H1 (cell line): ENCODE data around the gene HMGB4. TPM values are rescaled to one million over a fixed set of nuclear protein-coding genes. Genes with fewer than 3 reads are reported as not detected.

ENCODE experiments used
- CTCF ChIA-PET: fragments of 300-600 bp; sonication (Branson Sonifier 250); formaldehyde crosslinking; loops from one replicate; lab custom pipeline; 2021; ENCODE audit not compliant: partially characterized antibody; lab: Charles Lee
- POLR2A ChIA-PET: fragments of 300-600 bp; sonication (Branson Sonifier 250); formaldehyde crosslinking; loops from one replicate; lab custom pipeline; 2021; ENCODE audit warnings: inconsistent platforms; ENCODE audit not compliant: partially characterized antibody; lab: Charles Lee
- DNase-seq, 2 experiments: peaks; one replicate each; pipeline versions ENCODE4 v3.0.0 to v3.0.0-alpha.2; 2010 to 2022; ENCODE audit warnings: low spot score in 2 of 2, low read depth in 1 of 2, mixed read lengths in 1 of 2
- FAIRE-seq: peaks from 2 replicates; lab custom pipeline; 2011; peaks lifted over from hg19 to GRCh38; lab: Jason Lieb, UNC
- H2AFZ ChIP-seq: 2 replicates; pipeline ENCODE4 v1.8.1; 2012; ENCODE audit warnings: low read length, inconsistent platforms
- H2AK5ac ChIP-seq: 2 replicates; pipeline ENCODE4 v1.6.1; 2013; ENCODE audit warnings: low read depth, low read length
- H2BK120ac ChIP-seq: replicated peaks from 2 replicates; pipeline ENCODE3; 2013; ENCODE audit warnings: low read depth, low read length, inconsistent platforms
- H2BK12ac ChIP-seq: 2 replicates; pipeline ENCODE4 v1.6.1; 2013; ENCODE audit warnings: low read depth, low read length
- H2BK15ac ChIP-seq: 2 replicates; pipeline ENCODE4 v1.6.1; 2013; ENCODE audit warnings: low read length
- H2BK20ac ChIP-seq: 2 replicates; pipeline ENCODE4 v1.6.1; 2013; ENCODE audit warnings: low read length
- H2BK5ac ChIP-seq: 2 replicates; pipeline ENCODE4 v1.6.1; 2013; ENCODE audit warnings: low read depth, low read length
- H3K14ac ChIP-seq: 2 replicates; pipeline ENCODE4 v1.6.1; 2013; ENCODE audit warnings: inconsistent platforms; ENCODE audit not compliant: insufficient read length
- H3K18ac ChIP-seq: 2 replicates; pipeline ENCODE4 v1.6.1; 2013; ENCODE audit warnings: low read length; ENCODE audit errors: extremely low read depth
- H3K23ac ChIP-seq: 2 replicates; pipeline ENCODE4 v1.6.1; 2013; ENCODE audit warnings: inconsistent platforms; ENCODE audit not compliant: insufficient read length
- H3K23me2 ChIP-seq: 2 replicates; pipeline ENCODE4 v1.6.1; 2013; ENCODE audit warnings: low read depth, low read length
- H3K27ac ChIP-seq: 2 replicates; pipeline ENCODE4 v1.6.1; 2011; ENCODE audit warnings: low read depth, low read length, inconsistent platforms
- H3K27me3 ChIP-seq, 4 experiments: replicated peaks in 1 of 4; 1 replicate in 1 of 4; 2 replicates in 3 of 4; pipeline versions ENCODE4 v1.6.1 to v1.8.1; 2011 to 2013; ENCODE audit warnings: low read length in 3 of 4, mild to moderate bottlenecking in 3 of 4, inconsistent platforms in 2 of 4, mixed read lengths in 2 of 4, moderate library complexity in 1 of 4; ENCODE audit not compliant: control insufficient read depth in 3 of 4, insufficient read depth in 3 of 4; ENCODE audit errors: extremely low read depth in 1 of 4
- H3K36me3 ChIP-seq, 4 experiments: 2 replicates each; pipeline versions ENCODE4 v1.6.1 to v1.8.1; 2011 to 2013; ENCODE audit warnings: mild to moderate bottlenecking in 4 of 4, low read length in 3 of 4, moderate library complexity in 2 of 4, control low read depth in 1 of 4, inconsistent platforms in 1 of 4; ENCODE audit not compliant: insufficient read depth in 4 of 4, control insufficient read depth in 2 of 4
- H3K4ac ChIP-seq: replicated peaks from 2 replicates; pipeline ENCODE3; 2013; ENCODE audit warnings: low read length, low read depth, mixed read lengths, inconsistent platforms; ENCODE audit not compliant: insufficient read length
- H3K4me1 ChIP-seq, 4 experiments: replicated peaks in 1 of 4; 1 replicate in 1 of 4; 2 replicates in 3 of 4; pipeline versions ENCODE4 v1.6.1 to v1.8.1; 2011 to 2013; ENCODE audit warnings: low read length in 3 of 4, inconsistent platforms in 2 of 4, mixed read lengths in 1 of 4; ENCODE audit not compliant: insufficient read depth in 4 of 4, control insufficient read depth in 3 of 4
- H3K4me2 ChIP-seq, 2 experiments: 2 replicates each; pipeline versions ENCODE4 v1.6.1 to v1.8.1; 2011 to 2013; ENCODE audit warnings: low read depth in 2 of 2, low read length in 2 of 2, control low read depth in 1 of 2, inconsistent platforms in 1 of 2, mild to moderate bottlenecking in 1 of 2; ENCODE audit not compliant: insufficient read depth in 1 of 2
- H3K4me3 ChIP-seq, 4 experiments: fragments of 200-600, 300-600 bp in 1 of 4; sonication (generic), shearing (Covaris generic), sonication (Bioruptor Twin) in 1 of 4; 2 replicates each; pipeline versions ENCODE4 v1.5.1 to v1.8.1; 2011 to 2016; ENCODE audit warnings: low read length in 4 of 4, low read depth in 3 of 4, control low read depth in 2 of 4, inconsistent platforms in 2 of 4, mild to moderate bottlenecking in 2 of 4, mixed read lengths in 1 of 4, moderate library complexity in 1 of 4; ENCODE audit not compliant: insufficient read depth in 2 of 4; ENCODE audit errors: extremely low read depth in 1 of 4
- H3K56ac ChIP-seq: replicated peaks from 2 replicates; pipeline ENCODE3; 2013; ENCODE audit warnings: low read depth, mild to moderate bottlenecking, mixed read lengths, low read length, inconsistent platforms; ENCODE audit not compliant: insufficient read length
- H3K79me1 ChIP-seq: 2 replicates; pipeline ENCODE4 v1.6.1; 2013; ENCODE audit warnings: low read depth, low read length, control low read depth
- H3K79me2 ChIP-seq, 2 experiments: 2 replicates each; pipeline versions ENCODE4 v1.6.1 to v1.8.1; 2012 to 2013; ENCODE audit warnings: low read length in 2 of 2, mild to moderate bottlenecking in 2 of 2, inconsistent platforms in 1 of 2; ENCODE audit not compliant: insufficient read depth in 2 of 2, control insufficient read depth in 1 of 2
- H3K9ac ChIP-seq, 4 experiments: replicated peaks in 1 of 4; 1 replicate in 1 of 4; 2 replicates in 3 of 4; pipeline versions ENCODE4 v1.6.1 to v1.8.1; 2011 to 2013; ENCODE audit warnings: low read depth in 3 of 4, low read length in 3 of 4, control low read depth in 2 of 4, mild to moderate bottlenecking in 2 of 4, moderate library complexity in 2 of 4, inconsistent platforms in 1 of 4; ENCODE audit errors: extremely low read depth in 1 of 4
- H3K9me3 ChIP-seq, 2 experiments: 2 replicates each; pipeline versions ENCODE4 v1.6.1 to v1.8.1; 2012 to 2013; ENCODE audit warnings: mild to moderate bottlenecking in 2 of 2, moderate library complexity in 2 of 2, control low read depth in 1 of 2, inconsistent platforms in 1 of 2, low read depth in 1 of 2, low read length in 1 of 2, mixed read lengths in 1 of 2; ENCODE audit not compliant: insufficient read depth in 2 of 2
- H4K20me1 ChIP-seq, 2 experiments: replicated peaks in 1 of 2; 2 replicates each; pipeline versions ENCODE3 to v1.8.1; 2011 to 2013; ENCODE audit warnings: inconsistent platforms in 2 of 2, low read length in 2 of 2, mild to moderate bottlenecking in 1 of 2; ENCODE audit not compliant: insufficient read depth in 2 of 2, control insufficient read depth in 1 of 2
- H4K5ac ChIP-seq: 2 replicates; pipeline ENCODE4 v1.6.1; 2013; ENCODE audit warnings: low read length, low read depth, mixed read lengths, inconsistent platforms; ENCODE audit not compliant: insufficient read length
- H4K8ac ChIP-seq: 2 replicates; pipeline ENCODE4 v1.8.0; 2013; ENCODE audit warnings: mild to moderate bottlenecking, moderate library complexity, low read length, inconsistent platforms; ENCODE audit not compliant: insufficient read depth; ENCODE audit errors: extremely low read depth
- H4K91ac ChIP-seq: replicated peaks from 2 replicates; pipeline ENCODE3; 2013; ENCODE audit warnings: low read length, mixed read lengths, inconsistent platforms; ENCODE audit not compliant: insufficient read length
- BACH1 ChIP-seq: IDR thresholded peaks from 2 replicates; pipeline ENCODE4 v1.6.1; 2012; ENCODE audit warnings: low read length, improper control_type of control experiment
- BRCA1 ChIP-seq: IDR thresholded peaks from 2 replicates; pipeline ENCODE4 v1.6.1; 2012; ENCODE audit warnings: low read depth, low read length, improper control_type of control experiment
- CHD1 ChIP-seq: IDR thresholded peaks from 2 replicates; pipeline ENCODE4 v1.6.1; 2012; ENCODE audit warnings: low read depth, low read length, improper control_type of control experiment
- E2F6 ChIP-seq: IDR thresholded peaks from 2 replicates; pipeline ENCODE4 v1.6.1; 2012; ENCODE audit warnings: inconsistent platforms
- KDM1A ChIP-seq: fragments of 200-600, 300-600 bp; sonication (generic); IDR thresholded peaks from 2 replicates; pipeline ENCODE4 v1.7.1; 2016; ENCODE audit warnings: mild to moderate bottlenecking, low read length, borderline replicate concordance
- POU5F1 ChIP-seq: IDR thresholded peaks from 2 replicates; pipeline ENCODE4 v1.6.1; 2011; ENCODE audit warnings: low read depth, mild to moderate bottlenecking, low read length, moderate library complexity
- RNF2 ChIP-seq: fragments of 200-900, 300-1000 bp; sonication (generic); IDR thresholded peaks from 2 replicates; pipeline ENCODE4 v1.7.1; 2016; ENCODE audit warnings: borderline replicate concordance, low read depth, mild to moderate bottlenecking, antibody characterized with exemption, low read length; ENCODE audit not compliant: poor library complexity, severe bottlenecking; ENCODE audit errors: missing control alignments
- RXRA ChIP-seq: IDR thresholded peaks from 2 replicates; pipeline ENCODE4 v1.6.1; 2011; ENCODE audit warnings: low read depth, mild to moderate bottlenecking, low read length, moderate library complexity; ENCODE audit not compliant: insufficient read depth
- SAP30 ChIP-seq: fragments of 300-600 bp; sonication (generic); IDR thresholded peaks from 2 replicates; pipeline ENCODE4 v1.7.1; 2012; ENCODE audit warnings: low read length, moderate library complexity, mild to moderate bottlenecking, inconsistent platforms; ENCODE audit not compliant: insufficient read depth, insufficient replicate concordance
- SIN3A ChIP-seq, 2 experiments: IDR thresholded peaks in 1 of 2; conservative IDR thresholded peaks in 1 of 2; 2 replicates each; pipeline ENCODE4 v1.6.1; 2011 to 2012; ENCODE audit warnings: low read length in 2 of 2, improper control_type of control experiment in 1 of 2, low read depth in 1 of 2, mild to moderate bottlenecking in 1 of 2
- TAF1 ChIP-seq: IDR thresholded peaks from 2 replicates; pipeline ENCODE4 v1.6.1; 2011; ENCODE audit warnings: mild to moderate bottlenecking, low read depth, low read length
- TBP ChIP-seq: IDR thresholded peaks from 2 replicates; pipeline ENCODE4 v1.6.1; 2011; ENCODE audit warnings: low read depth, low read length, improper control_type of control experiment
- TEAD4 ChIP-seq: IDR thresholded peaks from 2 replicates; pipeline ENCODE4 v1.6.1; 2012; ENCODE audit warnings: low read depth, low read length, inconsistent platforms, mixed read lengths
- ZNF274 ChIP-seq: IDR thresholded peaks from 2 replicates; pipeline ENCODE4 v1.7.0; 2012; ENCODE audit warnings: low read length, borderline replicate concordance; ENCODE audit errors: extremely low read depth
- WGBS, 2 experiments: shearing (Covaris generic) in 1 of 2; methylation state at CpG; one replicate each; pipeline versions ENCODE4 v1.1.6 to v1.1.7; 2013 to 2015; ENCODE audit warnings: low lambda C conversion rate in 2 of 2, mixed read lengths in 2 of 2, inconsistent platforms in 1 of 2, low coverage in 1 of 2, missing lambda C conversion rate in 1 of 2; ENCODE audit not compliant: insufficient replicate concordance in 2 of 2, insufficient coverage in 1 of 2, insufficient read length in 1 of 2; ENCODE audit errors: extremely low coverage in 1 of 2, missing lambda C conversion rate in 1 of 2; 5-methylcytosine and 5-hydroxymethylcytosine counted together
- polyA plus RNA-seq, 7 experiments: library from polyadenylated mRNA; depleted of rRNA in 3 of 7; stranded (reverse) in 5 of 7; unstranded in 2 of 7; fragments of >200 nt in 5 of 7; fragments of 200-250 nt in 2 of 7; gene quantifications; 1 replicate in 5 of 7; 2 replicates in 1 of 7; 4 replicates in 1 of 7; pipeline versions ENCODE4 v1.2.1 to v1.2.3, GENCODE V29; 2011 to 2013; ENCODE audit warnings: missing spikeins in 2 of 7, mixed read lengths in 2 of 7
- total RNA-seq: library from RNA; stranded (reverse); fragmentation: NEBNext Ultra II Directional; extraction: Animal tissue kit (Norgen Biotek cat#: 25700); gene quantifications from 2 replicates; pipeline ENCODE4 v1.2.1, GENCODE V29; 2021

Gene HMGB4
- total and polyA plus RNA-seq, 2 of the 8 experiments (the other 6 are each of a cell fraction or from before 2014, with no cell fraction given): not detected

GRCh38 chr1:33874636-33875035 is 10.8 kb downstream of the HMGB4 start:
- Histone ChIP-seq H3K27ac (no peak overlapping the region), H2BK120ac (no peak overlapping the region), H3K27me3 (no peaks in the 10 kb centered on the region), H3K36me3 (no peaks in the 10 kb centered on the region; a peak in 1 of 8 replicates), H3K79me1 (no peaks in the 10 kb centered on the region; the same call in 1 of the 2 replicates), H2AK5ac (no peak overlapping the region), H3K9me3 (no peaks in the 10 kb centered on the region), H3K14ac (no peak overlapping the region), H4K8ac (no peak overlapping the region), H2BK12ac (no peak overlapping the region), H2BK15ac (no peak overlapping the region), H3K4ac (no peak overlapping the region), H4K91ac (no peak overlapping the region), H4K5ac (no peak overlapping the region), H3K4me1 (no peaks in the 10 kb centered on the region; a peak in 1 of 7 replicates), H3K79me2 (no peaks in the 10 kb centered on the region), H3K4me2 (no peak overlapping the region), H2BK5ac (no peak overlapping the region), H3K18ac (no peak overlapping the region), H2AFZ (no peak overlapping the region), H3K23me2 (no peaks in the 10 kb centered on the region), H3K9ac (no peak overlapping the region), H3K56ac (no peak overlapping the region), H3K4me3 (no peak overlapping the region), H4K20me1 (no peaks in the 10 kb centered on the region), H2BK20ac (no peak overlapping the region), H3K23ac (no peak overlapping the region)
- ChIA-PET POLR2A (no interaction called here), CTCF (interaction anchor here (1.4 kb wide), 1 partner anchor 12 kb away, joined by 6 read pairs; no protein-coding TSS in a partner anchor)
- DNase-seq: no peak
- FAIRE-seq: no peak
- WGBS, 2 experiments: 87% methylated on average over 7 of the region's 7 CpGs; no CpG with 5 or more reads in 1 of the 2 experiments
- no peak for TF ChIP-seq E2F6
- no peak for TF ChIP-seq TEAD4
- no peak for TF ChIP-seq BACH1
- no peak for TF ChIP-seq KDM1A
- no peak for TF ChIP-seq BRCA1
- TF ChIP-seq RXRA: no peak
- TF ChIP-seq SIN3A (conservative IDR thresholded peaks at IDR 0.05 in 1 of 2, IDR thresholded peaks at IDR 0.05 in 1 of 2; ENCODE audit: low read depth in 1 of 2, low read length in 2 of 2): no peak
- TF ChIP-seq TAF1: no peak
- TF ChIP-seq POU5F1: no peak
- TF ChIP-seq ZNF274: no peak
- TF ChIP-seq CHD1: no peak
- TF ChIP-seq TBP: no peak
- TF ChIP-seq RNF2: no peak
- TF ChIP-seq SAP30: no peak
